HG02763 (cell line): Measurements from ENCODE around the gene GRM3.
A peak's percentile ranks its signal among the peaks of the same experiment; 100 is the strongest.

Experiments
- ATAC-seq: cut with Tn5 transposase; IDR thresholded peaks from one replicate; pipeline ENCODE4 v1.9.1; 2021; ENCODE audit warnings: mild to moderate bottlenecking, moderate library complexity; ENCODE audit not compliant: unreplicated experiment

GRM3 gene

GRCh38 chr7:86785641-86786040, 141.9 kb downstream of the GRM3 start:
- ATAC-seq = peak; percentile 68

- ATAC-seq = no peak
Observed at GRCh38 chr7:86786376-86786775, 142.7 kb downstream of the GRM3 start.

- ATAC-seq = peak; percentile 45
Observed at GRCh38 chr7:86788948-86789347, 145.2 kb downstream of the GRM3 start.

- peak; percentile 47 for ATAC-seq
Observed at GRCh38 chr7:86790383-86790782, 146.7 kb downstream of the GRM3 start.

- ATAC-seq = no peak
Observed at GRCh38 chr7:86792260-86792659, 148.6 kb downstream of the GRM3 start.

- ATAC-seq = no peak
Observed at GRCh38 chr7:86793136-86793535, 149.4 kb downstream of the GRM3 start.

GRCh38 chr7:86814661-86815379, 171.1 kb downstream of the GRM3 start:
- no peak for ATAC-seq

GRCh38 chr7:86815556-86815955, 171.8 kb downstream of the GRM3 start:
- no peak for ATAC-seq

GRCh38 chr7:86818903-86819302, 175.2 kb downstream of the GRM3 start:
- ATAC-seq = no peak

- no peak for ATAC-seq
Observed at GRCh38 chr7:86823769-86824168, 180.1 kb downstream of the GRM3 start.

- ATAC-seq = no peak
Observed at GRCh38 chr7:86825264-86825663, 181.6 kb downstream of the GRM3 start.

GRCh38 chr7:86826948-86827347, 183.2 kb downstream of the GRM3 start:
- ATAC-seq = no peak

GRCh38 chr7:86833360-86833759, 189.7 kb downstream of the GRM3 start:
- ATAC-seq = no peak

GRCh38 chr7:86837235-86837634, 193.5 kb downstream of the GRM3 start:
- ATAC-seq = no peak

- ATAC-seq = no peak
Observed at GRCh38 chr7:86844608-86845007, 200.9 kb downstream of the GRM3 start.

- no peak for ATAC-seq
Observed at GRCh38 chr7:86846494-86847190, 202.9 kb downstream of the GRM3 start.

- ATAC-seq = no peak
Observed at GRCh38 chr7:86848226-86848625, 204.5 kb downstream of the GRM3 start.

- no peak for ATAC-seq
Observed at GRCh38 chr7:86851566-86851965, 207.9 kb downstream of the GRM3 start.

- ATAC-seq = no peak
Observed at GRCh38 chr7:86863452-86863851, 219.7 kb downstream of the GRM3 start.

GRCh38 chr7:86867163-86867762, 223.6 kb downstream of the GRM3 start:
- ATAC-seq = no peak

GRCh38 chr7:86876146-86876545, 232.4 kb downstream of the GRM3 start:
- no peak for ATAC-seq

GRCh38 chr7:86884152-86884551, 240.4 kb downstream of the GRM3 start:
- no peak for ATAC-seq
